Heart right ventricle (tissue), 16 donors: ENCODE data around the gene ETV1. TPM values are rescaled to one million over a fixed set of nuclear protein-coding genes. Genes with fewer than 3 reads are reported as not detected.

Source experiments
- ATAC-seq, 8 donors: fragments of 200-7000 bp; cut with Tn5 transposase; one replicate each; pipeline ENCODE4 v1.9.1; 2020; ENCODE audit warnings: mild to moderate bottlenecking in 8 of 8, moderate library complexity in 8 of 8, moderate number of reproducible peaks in 1 of 8
- DNase-seq, 2 donors: peaks; one replicate each; pipeline ENCODE4 v3.0.0-alpha.2; 2020
- H3K27ac ChIP-seq, 10 donors: fragments of 200-600 bp; sonication (generic) in 2 of 10; one replicate each; pipeline versions ENCODE4 v1.5.0 to v1.8.0; 2020 to 2022; ENCODE audit warnings: mild to moderate bottlenecking in 3 of 10
- H3K27me3 ChIP-seq, 7 donors: fragments of 200-600 bp; one replicate each; pipeline ENCODE4 v1.8.0; 2021 to 2022; ENCODE audit warnings: mild to moderate bottlenecking in 2 of 7
- H3K36me3 ChIP-seq, 9 donors: fragments of 200-600 bp; sonication (generic) in 1 of 9; one replicate each; pipeline versions ENCODE4 v1.5.0 to v1.8.0; 2020 to 2022; ENCODE audit warnings: mild to moderate bottlenecking in 2 of 9
- H3K4me1 ChIP-seq, 9 donors: fragments of 200-600 bp; sonication (generic) in 1 of 9; one replicate each; pipeline versions ENCODE4 v1.5.0 to v1.8.0; 2020 to 2022; ENCODE audit warnings: mild to moderate bottlenecking in 4 of 9
- H3K4me3 ChIP-seq, 10 donors: fragments of 200-600 bp; sonication (generic) in 2 of 10; one replicate each; pipeline versions ENCODE4 v1.5.0 to v1.8.0; 2020 to 2022; ENCODE audit warnings: mild to moderate bottlenecking in 7 of 10, moderate library complexity in 2 of 10
- H3K9me3 ChIP-seq, 11 donors: fragments of 200-600 bp in 10 of 11; sonication (generic) in 2 of 11; one replicate each; pipeline versions ENCODE4 v1.5.0 to v1.8.0; 2013 to 2022; ENCODE audit warnings: mild to moderate bottlenecking in 2 of 11, control low read depth in 1 of 11, moderate library complexity in 1 of 11
- WGBS, 2 donors: extraction: QIAGEN DNeasy Blood & Tissue Kit; methylation state at CpG; one replicate each; pipeline ENCODE4 v1.1.7; 2013; ENCODE audit warnings: inconsistent platforms in 1 of 2; 5-methylcytosine and 5-hydroxymethylcytosine counted together
- intact Hi-C, 10 donors: fragments of 100-400 bp; cut with DNase I; formaldehyde crosslinking; loops; one replicate each; pipeline versions ENCODE4 v1.11.1 to v1.14.2; 2022
- polyA plus RNA-seq, 2 donors: library from polyadenylated mRNA; stranded (reverse); fragments of 200-250 nt; gene quantifications; one replicate each; pipeline ENCODE4 v1.2.3, GENCODE V29; 2013
- total RNA-seq, 10 donors: library from RNA; stranded (reverse); fragmentation: NEBNext Ultra II Directional in 3 of 10; extraction: Animal tissue kit (Norgen Biotek cat#: 25700) in 3 of 10; gene quantifications; one replicate each; pipeline versions ENCODE4 v1.2.1 to v1.2.4, GENCODE V29; 2021 to 2023
- TF ChIP-seq, protein P1 (sequence below), 9 donors: fragments of 200-600 bp; sonication (generic) in 2 of 9; IDR thresholded peaks; one replicate each; pipeline versions ENCODE4 v1.5.0 to v1.8.0; 2021 to 2022; ENCODE audit warnings: antibody characterized with exemption in 9 of 9, mild to moderate bottlenecking in 5 of 9, moderate library complexity in 1 of 9
- donor health status: Arrhythmogenic right ventricular cardiomyopathy.
- donor health status: ischemic (EF 13 %, LVEDD 7.1; RV severe dilation, severe dysfunction).
- donor health status: healthy with polysubstance abuse.
- donor health status: DM: no; HTN: yes; CAD: no.
- donor health status: DM: no; HTN: no; CAD: no.
- donor health status: ischemic (EF 25% LVEDD 6.9; RV normal size, moderate dysfunction).
- donor health status: ischemic (EF 25% LVEDD 5.7; RV mildly dilated, moderate dysfunction).
- donor health status: healthy.
- donor health status: DM: yes; HTN: yes; CAD: no.
- donor health status: Ischemic cardiomyopathy.
- donor health status: ischemic (EF 35%, LVEDD 5.7; RV mildly dilated, moderate dysfunction).
- donor health status: nonischemic (EF 11% LVEDD 7.7; RV severe dilation, severe dysfunction).
- donor health status: DM: yes; HTN: yes; CAD: no.
- donor health status: PGD.
- donor health status: ischemic (EF 29% LVEDD 5.4; RV normal size, mild dysfunction).
- donor health status: nonischemic (EF 23%, LVEDD 6.1; RV moderate dilation, normal function).

ETV1 gene
- total and polyA plus RNA-seq, 12 donors = 9.5 to 118 (median 55.1) TPM

DNA sequence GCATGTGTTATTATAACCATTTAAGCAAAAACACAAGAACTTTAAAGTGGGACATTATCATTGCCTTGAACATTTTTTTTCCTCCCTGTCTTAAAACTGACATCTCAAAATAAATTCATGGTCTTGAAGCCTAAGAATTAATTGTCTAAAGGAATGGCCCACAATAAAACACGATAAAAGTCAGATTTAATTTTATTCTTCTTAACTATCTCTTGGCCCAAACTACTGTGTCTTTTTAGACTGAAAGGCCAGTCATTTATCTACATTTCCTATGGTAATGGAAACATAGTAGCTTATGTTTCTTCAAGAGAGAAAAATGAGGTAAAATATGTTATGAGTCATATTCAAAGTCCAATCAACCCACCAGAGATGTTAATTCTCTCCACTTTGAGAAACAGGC, 24.4 kb upstream of the ETV1 start:
- TF ChIP-seq, protein P1, sequence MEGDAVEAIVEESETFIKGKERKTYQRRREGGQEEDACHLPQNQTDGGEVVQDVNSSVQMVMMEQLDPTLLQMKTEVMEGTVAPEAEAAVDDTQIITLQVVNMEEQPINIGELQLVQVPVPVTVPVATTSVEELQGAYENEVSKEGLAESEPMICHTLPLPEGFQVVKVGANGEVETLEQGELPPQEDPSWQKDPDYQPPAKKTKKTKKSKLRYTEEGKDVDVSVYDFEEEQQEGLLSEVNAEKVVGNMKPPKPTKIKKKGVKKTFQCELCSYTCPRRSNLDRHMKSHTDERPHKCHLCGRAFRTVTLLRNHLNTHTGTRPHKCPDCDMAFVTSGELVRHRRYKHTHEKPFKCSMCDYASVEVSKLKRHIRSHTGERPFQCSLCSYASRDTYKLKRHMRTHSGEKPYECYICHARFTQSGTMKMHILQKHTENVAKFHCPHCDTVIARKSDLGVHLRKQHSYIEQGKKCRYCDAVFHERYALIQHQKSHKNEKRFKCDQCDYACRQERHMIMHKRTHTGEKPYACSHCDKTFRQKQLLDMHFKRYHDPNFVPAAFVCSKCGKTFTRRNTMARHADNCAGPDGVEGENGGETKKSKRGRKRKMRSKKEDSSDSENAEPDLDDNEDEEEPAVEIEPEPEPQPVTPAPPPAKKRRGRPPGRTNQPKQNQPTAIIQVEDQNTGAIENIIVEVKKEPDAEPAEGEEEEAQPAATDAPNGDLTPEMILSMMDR (IDR thresholded peaks at IDR 0.05) = no peak
- WGBS, 2 donors = 64 to 67% methylated on average over 1 of the region's 1 CpG
- ATAC-seq = no peak

DNA sequence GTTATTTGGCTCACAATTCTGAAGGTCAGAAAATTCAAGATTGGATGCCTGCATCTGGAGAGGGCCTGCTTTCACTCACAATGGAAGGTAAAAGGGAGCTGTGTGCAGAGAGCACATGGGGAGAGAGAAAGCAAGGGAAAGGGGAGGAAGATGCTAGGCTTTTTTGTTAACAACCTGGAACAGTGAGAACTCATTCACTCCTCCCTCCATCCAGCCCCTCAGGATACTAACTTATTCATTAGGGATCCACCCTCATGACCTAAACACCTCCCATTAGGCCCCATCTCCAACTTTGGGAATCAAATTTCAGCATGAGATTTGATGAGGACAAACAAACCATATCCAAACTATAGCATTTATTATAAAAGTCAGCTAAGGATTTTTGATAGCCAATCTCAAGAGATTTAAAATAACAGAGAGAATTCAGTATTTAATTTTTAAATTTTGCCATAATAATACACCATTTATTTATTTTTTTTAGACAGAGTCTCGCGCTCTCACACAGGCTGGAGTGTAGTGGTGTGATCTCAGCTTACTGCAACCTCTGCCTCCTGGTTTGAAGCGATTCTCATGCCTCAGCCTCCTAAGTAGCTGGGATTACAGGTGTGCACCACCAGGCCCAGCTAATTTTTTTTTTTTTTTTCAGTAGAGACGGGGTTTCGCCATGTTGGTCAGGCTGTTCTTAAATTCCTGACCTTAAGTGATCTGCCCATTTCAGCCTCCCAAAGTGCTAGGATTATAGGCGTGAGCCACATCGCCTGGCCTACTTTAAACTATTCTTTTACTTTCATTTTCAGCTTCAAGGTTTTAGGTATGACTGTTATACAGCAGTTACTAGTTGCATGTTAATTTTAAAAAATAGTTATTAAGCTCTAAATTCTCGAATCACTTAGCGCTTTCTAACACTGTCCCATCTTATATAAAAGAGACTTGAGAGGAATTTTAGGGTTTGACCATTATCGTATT, 20.3 kb upstream of the ETV1 start:
- Histone ChIP-seq H3K9me3 (no peaks in the 10 kb centered on the region), H3K27ac (no peak overlapping the region), H3K4me1 (no peaks in the 10 kb centered on the region), H3K36me3 (no peaks in the 10 kb centered on the region), H3K27me3 (no peaks in the 10 kb centered on the region), H3K4me3 (no peak overlapping the region)
- DNase-seq (no peak), ATAC-seq (no peak)
- intact Hi-C loops = no loop called here
- WGBS, 2 donors = 93 to 96% methylated on average over 10 of the region's 10 CpGs
- TF ChIP-seq, protein P1 (IDR thresholded peaks at IDR 0.05) = no peak

More for the DNA sequence above, 24.4 kb upstream of the ETV1 start:
- Histone ChIP-seq H3K9me3 (no peaks in the 10 kb centered on the region), H3K27me3 (no peaks in the 10 kb centered on the region), H3K4me1 (no peaks in the 10 kb centered on the region), H3K36me3 (no peaks in the 10 kb centered on the region), H3K4me3 (no peak overlapping the region), H3K27ac (no peak overlapping the region)
- intact Hi-C loops = no loop called here
- no peak for DNase-seq

DNA sequence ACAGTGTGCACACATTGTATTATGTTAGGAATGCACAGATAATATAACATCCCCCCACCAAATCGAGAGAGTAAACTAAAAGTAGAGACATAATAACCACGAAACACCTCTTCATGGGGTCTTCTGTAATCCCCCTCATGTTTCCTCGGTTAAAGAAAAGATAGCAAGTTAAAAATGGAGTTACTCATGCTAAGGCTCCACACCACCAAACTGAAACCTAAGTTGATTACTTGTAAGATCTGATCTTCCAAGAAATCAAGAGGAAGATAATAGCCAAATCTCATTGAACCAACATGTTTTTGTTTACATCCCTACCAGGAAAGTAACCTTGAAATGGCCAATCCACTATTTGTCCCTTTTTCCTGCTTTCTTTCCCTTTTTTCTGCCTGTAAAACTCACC, 11.7 kb upstream of the ETV1 start:
- Histone ChIP-seq H3K9me3 (no peaks in the 10 kb centered on the region), H3K27me3 (no peaks in the 10 kb centered on the region)

DNA sequence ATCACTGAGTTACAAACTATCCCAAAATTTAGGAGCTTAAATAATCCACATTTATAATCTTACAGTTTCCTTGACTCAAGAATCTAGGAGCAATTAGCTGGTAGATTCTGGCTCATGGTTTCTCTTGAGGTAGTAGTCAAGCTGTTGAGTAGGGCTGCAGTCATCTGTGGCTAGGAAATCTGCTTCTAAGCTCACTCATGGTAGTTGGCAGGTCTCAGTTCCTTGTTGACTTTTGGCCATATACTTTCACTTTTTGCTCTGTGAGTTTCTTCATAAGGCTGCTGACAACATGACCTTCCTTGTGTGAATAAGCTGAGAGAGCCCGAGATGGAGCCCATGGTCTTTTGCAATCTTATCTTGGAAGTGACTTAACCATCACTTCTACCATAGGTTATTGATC, 10.8 kb upstream of the ETV1 start:
- Histone ChIP-seq H3K36me3 (no peaks in the 10 kb centered on the region), H3K27me3 (no peaks in the 10 kb centered on the region), H3K4me1 (peaks cover 0 to 3% (median 0%) of the 10 kb centered on the region in 9 donors), H3K9me3 (no peaks in the 10 kb centered on the region), H3K27ac (no peak overlapping the region), H3K4me3 (no peak overlapping the region)
- WGBS, 2 donors = 75 to 94% methylated on average over 1 of the region's 1 CpG
- TF ChIP-seq, protein P1 (IDR thresholded peaks at IDR 0.05) = no peak
- DNase-seq (no peak), ATAC-seq (no peak)
- intact Hi-C loops = no loop called here

More for the DNA sequence above, 11.7 kb upstream of the ETV1 start:
- DNase-seq (no peak), ATAC-seq (no peak)
- intact Hi-C loops = no loop called here
- Histone ChIP-seq H3K4me1 (peaks cover 0 to 3% (median 0%) of the 10 kb centered on the region in 9 donors), H3K36me3 (no peaks in the 10 kb centered on the region), H3K27ac (no peak overlapping the region), H3K4me3 (no peak overlapping the region)
- 85 to 91% methylated on average over 3 of the region's 3 CpGs for WGBS, 2 donors
- TF ChIP-seq, protein P1 (IDR thresholded peaks at IDR 0.05) = no peak
